ENCODE measurements around the gene GMPR.

Gene GMPR

DNA sequence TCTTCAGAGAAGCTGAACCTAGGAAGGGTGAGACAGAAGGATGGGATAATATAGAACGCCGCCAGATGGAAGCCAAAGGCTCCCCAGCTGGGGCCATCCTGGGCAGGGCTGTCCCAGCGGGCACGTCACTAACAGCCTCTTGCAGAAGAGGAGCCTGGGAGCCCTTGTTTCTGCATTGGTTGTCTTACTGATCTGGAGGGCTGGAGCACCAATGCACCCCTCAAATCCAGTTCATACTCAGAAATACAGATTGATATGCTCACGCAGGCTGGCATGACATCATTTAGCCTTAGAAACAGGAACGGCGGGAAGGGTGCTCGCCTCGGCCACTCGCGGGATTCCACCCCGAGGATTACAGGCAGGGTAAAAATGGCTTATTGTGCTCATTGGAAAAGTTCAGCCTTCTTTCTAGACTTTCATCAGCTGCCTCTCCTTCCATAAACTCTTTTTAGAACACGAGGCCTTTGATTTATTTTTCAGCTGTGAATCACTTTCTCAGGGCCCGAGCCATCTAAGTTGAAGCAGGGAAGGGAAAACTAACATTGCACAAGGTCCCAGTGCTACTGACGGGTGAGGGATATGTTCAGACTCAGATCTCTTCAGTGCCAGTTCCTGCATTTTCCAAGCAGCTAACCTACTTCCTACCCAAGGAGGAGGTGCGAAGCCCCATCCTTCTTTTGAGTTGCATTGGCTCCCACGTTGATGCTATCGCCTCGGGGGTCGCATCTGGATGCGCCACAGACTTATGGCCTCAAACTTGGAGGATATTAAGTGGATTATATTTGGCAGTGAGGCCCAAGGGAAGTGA, 82.3 kb downstream of the GMPR start:
- Histone ChIP-seq H3K27ac (peak overlapping the region in 20 of 21 experiments; percentile 11 to 90 (median 82)), H3K4me3 (peak overlapping the region in 3 of 7 experiments; percentile 1 to 16 (median 7))

DNA sequence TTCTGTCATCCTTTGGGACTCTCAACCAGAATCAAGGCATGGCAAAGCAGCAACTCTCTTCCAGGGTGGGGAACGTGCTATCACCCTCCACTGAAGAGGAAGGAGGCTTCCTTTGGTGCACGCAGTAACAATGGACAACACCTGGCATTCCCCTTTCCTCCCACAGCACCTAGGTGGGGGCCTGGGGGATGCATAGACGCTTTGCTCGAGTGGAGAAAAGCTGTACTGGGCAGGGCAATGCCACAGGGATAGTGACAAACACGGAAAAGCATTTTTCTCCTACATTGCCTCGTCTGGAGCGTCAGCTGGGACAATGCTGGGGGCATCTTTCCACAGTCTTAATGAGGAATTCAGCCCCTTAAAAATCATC, 82.9 kb downstream of the GMPR start:
- Histone ChIP-seq H3K4me3 (no peak overlapping the region), H3K27ac (peak overlapping the region in 15 of 21 experiments; percentile 11 to 90 (median 83))

- H3K4me3 ChIP-seq = no peak overlapping the region
- peak overlapping the region in 6 of 21 experiments; percentile 12 to 90 (median 64) for H3K27ac ChIP-seq
Observed at GRCh38 chr6:16321826-16322225, 83.4 kb downstream of the GMPR start.

- Histone ChIP-seq H3K4me3 (no peak overlapping the region), H3K27ac (peak overlapping the region in 14 of 21 experiments; percentile 12 to 84 (median 49))
Observed at GRCh38 chr6:16322666-16323312, 84.4 kb downstream of the GMPR start.

DNA sequence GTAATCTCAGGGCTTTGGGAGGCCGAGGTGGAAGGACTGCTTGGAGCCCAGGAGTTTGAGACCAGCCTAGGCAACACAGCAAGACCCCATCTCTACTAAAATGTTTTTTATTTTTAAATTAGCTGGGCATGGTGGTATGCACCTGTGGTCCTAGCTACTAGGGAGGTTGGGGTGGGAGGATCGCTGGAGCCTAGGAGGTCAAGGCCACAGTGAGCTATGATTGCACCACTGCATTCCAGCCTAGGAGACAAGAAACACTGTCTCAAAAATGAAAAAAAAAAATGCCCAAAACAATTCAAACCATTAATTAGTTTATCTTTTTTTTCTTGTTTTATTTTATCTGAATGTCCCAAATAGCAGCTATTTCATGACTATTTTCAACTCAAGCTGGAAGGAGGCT, 85.8 kb downstream of the GMPR start:
- H3K27ac ChIP-seq = peak overlapping the region in 1 of 21 experiments; percentile 81
- H3K4me3 ChIP-seq = no peak overlapping the region

GRCh38 chr6:16324606-16325225, 86.3 kb downstream of the GMPR start:
- Histone ChIP-seq H3K27ac (no peak overlapping the region), H3K4me3 (no peak overlapping the region)

DNA sequence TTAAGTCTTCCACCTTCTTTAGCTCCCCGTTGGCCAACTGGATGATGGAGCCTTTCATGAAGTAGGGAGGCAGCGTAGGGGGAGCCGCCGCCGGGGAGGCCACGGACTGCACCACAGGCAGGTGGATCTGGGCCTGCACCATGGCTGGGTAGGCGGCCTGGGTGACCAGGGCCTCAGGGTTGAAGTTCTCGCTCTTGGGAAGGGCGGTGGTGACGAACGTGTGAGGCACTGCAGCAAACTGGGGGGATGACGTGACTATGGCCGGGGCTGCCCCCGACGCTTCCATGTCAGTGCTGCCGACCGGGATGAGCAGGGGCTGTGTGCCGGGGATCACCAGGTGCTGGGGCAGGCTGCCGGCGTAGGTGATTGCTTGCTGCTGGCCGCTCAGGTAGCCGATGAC, 88.1 kb downstream of the GMPR start:
- no peak overlapping the region for H3K4me3 ChIP-seq
- H3K27ac ChIP-seq = no peak overlapping the region

DNA sequence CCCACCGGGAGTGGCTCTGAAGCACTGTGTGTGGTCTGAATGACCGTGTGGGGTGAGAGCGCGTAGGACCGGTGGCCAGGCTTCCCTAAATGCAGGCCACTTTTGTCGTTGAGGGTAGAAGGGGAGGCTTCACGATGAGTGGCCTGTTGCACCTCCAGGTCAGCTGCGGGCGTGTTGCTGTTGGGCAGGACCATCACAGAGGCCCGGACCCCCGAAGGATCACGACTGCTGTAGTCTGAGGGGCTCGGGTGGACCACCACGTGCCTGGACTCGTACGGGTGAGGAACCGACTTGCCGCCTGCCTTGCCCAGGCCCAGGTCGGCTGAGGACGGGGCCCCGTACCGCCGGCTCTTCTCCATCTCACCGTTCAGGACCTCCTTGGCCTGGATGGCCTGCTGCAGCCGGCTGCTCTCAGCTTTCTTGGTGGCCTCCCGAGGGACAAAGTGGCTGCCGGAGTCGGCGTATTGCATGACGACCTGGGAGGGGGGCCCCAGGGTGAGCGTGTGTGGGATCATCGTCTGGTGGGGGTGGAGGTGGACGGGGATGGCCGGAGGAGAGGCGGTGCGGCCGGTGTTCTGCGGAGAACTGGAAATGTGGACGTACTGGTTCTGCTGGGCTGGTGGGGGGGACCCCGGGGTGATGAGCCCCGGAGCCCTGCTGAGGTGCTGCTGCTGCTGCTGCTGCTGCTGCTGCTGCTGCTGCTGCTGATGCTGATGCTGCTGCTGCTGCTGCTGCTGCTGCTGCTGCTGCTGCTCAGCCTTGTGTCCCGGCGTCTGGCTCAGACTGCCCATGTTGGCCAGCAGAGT, 88.8 kb downstream of the GMPR start:
- no peak overlapping the region for H3K4me3 ChIP-seq

GRCh38 chr6:16327777-16328325, 89.5 kb downstream of the GMPR start:
- Histone ChIP-seq H3K27ac (no peak overlapping the region), H3K4me3 (no peak overlapping the region)

More for the DNA sequence above, 88.8 kb downstream of the GMPR start:
- H3K27ac ChIP-seq = no peak overlapping the region

DNA sequence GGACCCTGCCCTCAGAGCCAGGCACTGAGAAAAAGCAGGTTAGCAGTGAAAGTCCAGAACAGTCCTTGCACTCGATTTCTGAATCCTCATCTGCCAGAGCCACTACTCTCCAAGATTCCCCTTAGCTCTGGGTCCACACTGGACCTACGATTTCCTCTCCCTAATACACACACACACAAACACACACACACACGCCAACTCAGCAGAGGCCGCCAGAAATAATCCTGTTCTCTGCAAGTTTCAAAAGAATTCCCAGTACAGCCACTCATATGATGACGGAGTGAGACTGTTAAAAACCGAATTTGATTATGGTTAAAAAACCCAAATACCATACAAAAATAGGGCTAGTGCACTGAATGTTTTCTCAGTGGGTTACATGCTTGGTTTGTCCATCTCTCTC, 90.8 kb downstream of the GMPR start:
- no peak overlapping the region for H3K4me3 ChIP-seq
- H3K27ac ChIP-seq = no peak overlapping the region

DNA sequence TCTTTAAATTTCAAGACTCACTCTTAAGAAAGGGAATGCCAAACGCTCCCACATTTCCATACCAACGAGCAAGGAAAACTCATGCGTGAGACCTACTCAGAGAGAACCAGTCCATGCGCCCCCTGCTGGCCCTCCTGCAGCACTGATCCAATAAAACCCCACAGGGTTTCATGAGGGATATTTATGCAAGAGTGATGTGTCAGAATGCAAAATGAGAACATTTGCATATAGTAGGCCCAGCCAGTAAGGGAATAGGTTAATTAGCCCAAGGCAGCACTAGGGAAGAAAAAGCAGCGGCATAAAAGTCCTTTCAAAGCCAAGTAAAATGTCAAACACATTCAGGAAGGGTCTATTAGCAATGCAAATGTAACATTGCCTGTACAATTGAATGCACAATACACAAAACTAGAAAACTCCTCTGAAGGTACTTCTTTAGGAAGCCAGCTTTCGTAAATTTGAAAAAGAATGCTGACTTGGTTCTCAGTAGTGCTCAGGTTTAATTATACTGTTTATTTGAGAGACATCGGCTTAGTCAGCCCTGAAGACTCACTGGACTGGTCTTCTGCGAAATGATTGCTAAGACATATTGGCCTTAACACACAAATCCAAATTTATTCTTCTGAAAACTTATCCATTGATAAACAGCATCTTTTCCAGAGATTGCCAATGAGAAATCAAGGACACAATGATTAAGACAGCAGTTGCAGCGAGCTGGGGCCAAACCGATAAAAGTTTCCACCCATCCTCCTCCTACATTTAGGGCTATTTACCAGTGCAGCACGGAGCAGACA, 93.2 kb downstream of the GMPR start:
- H3K27ac ChIP-seq = peak overlapping the region in 11 of 21 experiments; percentile 10 to 70 (median 43)
- H3K4me3 ChIP-seq = no peak overlapping the region

- no peak overlapping the region for H3K4me3 ChIP-seq
- peak overlapping the region in 10 of 21 experiments; percentile 10 to 70 (median 44) for H3K27ac ChIP-seq
Observed at GRCh38 chr6:16332175-16332542, 93.8 kb downstream of the GMPR start.

- peak overlapping the region in 5 of 21 experiments; percentile 1 to 41 (median 29) for H3K27ac ChIP-seq
Observed at GRCh38 chr6:16333580-16333979, 95.2 kb downstream of the GMPR start.

DNA sequence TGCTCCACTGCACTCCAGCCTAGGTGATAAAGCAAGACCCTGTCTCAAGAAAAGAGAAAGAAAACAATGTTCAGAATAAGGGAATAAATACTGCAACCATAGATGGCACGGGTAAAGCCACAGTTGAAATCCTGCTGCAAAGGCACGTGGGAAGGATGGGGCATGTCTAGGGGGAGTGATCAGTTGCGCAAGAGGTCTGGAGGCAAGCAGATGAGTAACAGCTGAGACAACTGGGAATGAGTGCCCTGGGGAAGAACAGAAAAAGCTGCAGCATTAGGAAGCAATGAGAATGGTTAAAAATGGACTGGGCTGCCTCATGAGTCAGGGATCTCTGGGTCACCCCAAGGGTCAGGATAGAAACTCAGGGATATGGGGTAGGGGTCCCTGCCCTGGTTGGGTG, 96.3 kb downstream of the GMPR start:
- Histone ChIP-seq H3K4me3 (no peak overlapping the region), H3K27ac (peak overlapping the region in 20 of 21 experiments; percentile 9 to 83 (median 58))

More at GRCh38 chr6:16333580-16333979, 95.2 kb downstream of the GMPR start:
- no peak overlapping the region for H3K4me3 ChIP-seq

DNA sequence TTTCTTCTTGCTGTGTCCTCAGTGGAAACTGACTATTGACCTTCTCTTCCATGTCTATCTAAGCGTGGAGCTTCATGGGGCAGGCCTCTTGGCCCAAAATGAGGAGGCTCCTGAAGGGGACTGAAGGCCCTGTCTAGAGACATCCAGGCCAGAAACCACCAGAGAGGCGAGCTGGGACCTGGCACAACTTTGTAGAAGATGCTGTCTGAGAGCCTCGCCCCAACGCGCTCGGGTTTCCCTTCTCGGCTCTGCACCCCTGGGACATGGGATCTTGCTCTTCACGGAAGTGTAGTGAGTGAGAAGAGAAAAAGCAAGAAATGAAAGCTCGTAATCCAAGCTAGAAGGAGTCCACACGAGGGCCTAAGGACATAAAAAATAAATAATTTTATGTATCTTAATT, 96.8 kb downstream of the GMPR start:
- H3K27ac ChIP-seq = peak overlapping the region in 20 of 21 experiments; percentile 9 to 83 (median 58)
- H3K4me3 ChIP-seq = no peak overlapping the region

DNA sequence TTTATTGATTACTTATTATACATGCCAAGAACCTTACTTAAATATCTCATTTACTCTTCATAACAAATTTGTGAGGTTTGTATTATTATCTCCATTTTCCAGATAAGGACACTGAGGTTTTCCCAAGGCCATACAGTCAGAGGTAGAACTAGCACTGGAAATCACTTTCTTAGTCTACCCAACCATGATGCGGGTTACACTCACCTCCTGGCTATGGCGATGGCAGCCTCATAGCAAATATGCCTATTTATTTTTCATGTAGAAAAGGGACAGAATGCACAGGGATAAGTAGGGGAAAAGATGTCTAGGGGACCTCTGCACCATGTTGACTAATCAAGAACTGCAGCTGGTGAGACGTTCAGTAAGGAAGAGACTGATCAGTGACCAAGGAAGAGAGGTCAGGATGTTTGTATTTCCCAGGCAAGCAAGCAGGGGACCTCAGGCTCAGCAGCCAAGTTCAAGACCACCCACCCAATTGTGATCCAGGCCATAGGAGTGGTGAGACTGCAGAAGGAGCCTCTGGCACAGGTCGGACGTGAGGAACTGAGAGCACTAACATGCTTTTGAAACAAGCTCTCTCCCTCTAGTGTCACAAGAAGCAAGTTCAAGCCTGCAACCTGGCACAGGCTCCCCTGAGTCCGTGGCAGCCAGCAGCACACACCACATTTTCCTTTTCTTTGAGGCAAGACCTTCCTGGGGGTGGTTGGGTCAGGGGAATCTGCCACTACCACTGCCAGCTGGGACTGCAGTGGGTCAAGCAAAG, 97.8 kb downstream of the GMPR start:
- peak overlapping the region in 10 of 21 experiments; percentile 9 to 82 (median 36) for H3K27ac ChIP-seq

GRCh38 chr6:16336911-16337294, 98.5 kb downstream of the GMPR start:
- H3K27ac ChIP-seq = peak overlapping the region in 8 of 21 experiments; percentile 11 to 82 (median 39)

More for the DNA sequence above, 97.8 kb downstream of the GMPR start:
- no peak overlapping the region for H3K4me3 ChIP-seq

More at GRCh38 chr6:16336911-16337294, 98.5 kb downstream of the GMPR start:
- H3K4me3 ChIP-seq = no peak overlapping the region
